Type B pancreatic cell (in vitro differentiated cells): Measurements from ENCODE around the gene MLX. TPM values are rescaled to one million over a fixed set of nuclear protein-coding genes. Genes with fewer than 3 reads are reported as not detected.
A peak's percentile ranks its signal among the peaks of the same experiment; 100 is the strongest.

Source experiments
- DNase-seq: peaks from one replicate; pipeline ENCODE4 v3.0.0; 2021; ENCODE audit warnings: mixed read lengths; ENCODE audit not compliant: unreplicated experiment; ENCODE audit errors: extremely low spot score
- H3K27ac Mint-ChIP-seq: 2 replicates; pipeline ENCODE4 v1.8.0; 2021; ENCODE audit warnings: mild to moderate bottlenecking, mixed read lengths
- H3K27me3 Mint-ChIP-seq: 2 replicates; pipeline ENCODE4 v1.8.0; 2021; ENCODE audit warnings: mixed read lengths
- H3K36me3 Mint-ChIP-seq: 2 replicates; pipeline ENCODE4 v1.8.0; 2021; ENCODE audit warnings: mixed read lengths
- H3K4me1 Mint-ChIP-seq: one replicate; pipeline ENCODE4 v1.8.0; 2021; ENCODE audit warnings: mixed read lengths; ENCODE audit not compliant: unreplicated experiment
- H3K4me3 Mint-ChIP-seq: 2 replicates; pipeline ENCODE4 v1.8.0; 2021; ENCODE audit warnings: mild to moderate bottlenecking, mixed read lengths
- H3K9me3 Mint-ChIP-seq: 2 replicates; pipeline ENCODE4 v1.8.0; 2021; ENCODE audit warnings: mixed read lengths
- total RNA-seq: library from RNA; stranded (reverse); gene quantifications from 2 replicates; pipeline ENCODE4 v1.2.1, GENCODE V29; 2021; ENCODE audit warnings: low replicate concordance
- TF ChIP-seq, protein P1 (sequence below): fragments of 200-600 bp; sonication (generic); conservative IDR thresholded peaks from 2 replicates; pipeline ENCODE4 v1.5.0; 2021; ENCODE audit warnings: antibody characterized with exemption, mild to moderate bottlenecking

The MLX gene
- total RNA-seq, 1 donor from 2014 or later, result 32.3 TPM

DNA sequence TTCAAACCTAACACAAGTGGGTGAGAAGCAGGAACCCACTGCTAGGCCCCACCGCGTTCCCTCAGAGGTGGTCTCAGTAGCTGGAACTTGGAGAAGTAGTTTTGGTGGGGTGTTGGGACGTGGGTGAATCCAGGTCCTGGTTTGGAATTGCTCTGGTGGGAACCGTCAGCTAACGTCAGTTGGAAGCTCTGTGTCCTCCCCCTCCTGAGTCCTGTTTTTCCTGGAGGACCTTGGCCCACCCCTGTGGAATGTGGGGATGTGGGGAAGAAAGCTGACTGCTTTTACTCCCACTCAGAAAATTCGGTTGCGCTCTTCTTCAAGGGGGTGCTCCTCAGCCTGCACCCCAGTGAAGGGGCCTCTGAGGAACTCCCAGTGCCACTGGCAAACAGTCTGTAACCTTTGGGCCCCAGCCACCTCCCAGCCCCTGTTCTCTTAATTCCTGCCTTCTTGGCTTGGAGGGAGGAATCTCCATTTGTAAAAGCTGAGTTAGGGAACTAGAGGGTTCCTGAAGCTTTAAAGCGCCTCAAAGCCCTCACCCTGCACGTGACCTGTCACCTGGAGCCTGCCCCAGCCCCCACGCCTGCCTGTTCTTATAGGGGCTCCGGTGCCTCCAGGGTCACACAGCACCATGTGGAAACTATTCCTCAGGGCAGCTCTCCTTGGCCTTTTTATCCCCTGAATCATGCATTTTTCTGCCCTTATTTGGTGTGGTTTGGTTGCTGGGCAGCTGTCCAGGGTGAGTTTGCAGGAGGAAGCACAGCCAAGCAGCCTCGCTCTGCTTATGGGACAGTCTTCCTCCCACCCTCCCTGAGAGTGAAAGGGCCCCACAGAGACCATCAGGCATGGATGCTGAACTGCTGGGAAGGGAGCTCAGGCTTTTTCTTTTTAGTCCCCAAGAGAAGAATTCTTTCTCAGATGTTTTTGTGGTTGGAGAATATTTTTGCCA, 47.1 kb upstream of the MLX start:
- peak overlapping the region; percentile 84 for H3K27ac Mint-ChIP-seq
- H3K36me3 Mint-ChIP-seq, result peaks cover 10% of the 10 kb centered on the region
- H3K4me1 Mint-ChIP-seq, result peaks cover 52% of the 10 kb centered on the region
- H3K4me3 Mint-ChIP-seq, result peak overlapping the region; percentile 49
- no peak for DNase-seq
- TF ChIP-seq, protein P1, sequence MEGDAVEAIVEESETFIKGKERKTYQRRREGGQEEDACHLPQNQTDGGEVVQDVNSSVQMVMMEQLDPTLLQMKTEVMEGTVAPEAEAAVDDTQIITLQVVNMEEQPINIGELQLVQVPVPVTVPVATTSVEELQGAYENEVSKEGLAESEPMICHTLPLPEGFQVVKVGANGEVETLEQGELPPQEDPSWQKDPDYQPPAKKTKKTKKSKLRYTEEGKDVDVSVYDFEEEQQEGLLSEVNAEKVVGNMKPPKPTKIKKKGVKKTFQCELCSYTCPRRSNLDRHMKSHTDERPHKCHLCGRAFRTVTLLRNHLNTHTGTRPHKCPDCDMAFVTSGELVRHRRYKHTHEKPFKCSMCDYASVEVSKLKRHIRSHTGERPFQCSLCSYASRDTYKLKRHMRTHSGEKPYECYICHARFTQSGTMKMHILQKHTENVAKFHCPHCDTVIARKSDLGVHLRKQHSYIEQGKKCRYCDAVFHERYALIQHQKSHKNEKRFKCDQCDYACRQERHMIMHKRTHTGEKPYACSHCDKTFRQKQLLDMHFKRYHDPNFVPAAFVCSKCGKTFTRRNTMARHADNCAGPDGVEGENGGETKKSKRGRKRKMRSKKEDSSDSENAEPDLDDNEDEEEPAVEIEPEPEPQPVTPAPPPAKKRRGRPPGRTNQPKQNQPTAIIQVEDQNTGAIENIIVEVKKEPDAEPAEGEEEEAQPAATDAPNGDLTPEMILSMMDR, result no peak
- no peaks in the 10 kb centered on the region for H3K27me3 Mint-ChIP-seq
- no peaks in the 10 kb centered on the region for H3K9me3 Mint-ChIP-seq

DNA sequence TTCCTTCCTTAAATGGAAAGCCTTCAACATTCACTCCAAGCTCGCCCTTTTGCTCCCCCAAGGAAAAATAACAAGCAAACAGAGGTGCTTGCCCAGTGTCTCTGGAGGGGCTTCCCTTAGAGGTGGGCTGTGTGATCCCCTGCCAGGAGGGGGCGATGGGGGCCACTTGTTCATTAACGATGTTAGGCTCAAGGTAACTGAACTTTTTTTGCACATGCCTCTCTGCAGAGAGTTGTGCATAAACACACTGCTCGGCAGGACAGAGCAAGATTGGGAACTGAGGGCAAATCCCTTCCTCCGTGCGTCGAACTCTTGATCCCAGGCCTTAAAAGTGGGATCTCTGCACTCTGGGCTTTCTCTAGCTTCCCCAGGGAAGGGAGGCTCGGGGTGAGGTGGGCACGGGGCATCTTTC, 46.4 kb upstream of the MLX start:
- DNase-seq, result no peak
- Mint-ChIP-seq H3K36me3 (peaks cover 11% of the 10 kb centered on the region), H3K27ac (peak overlapping the region; percentile 84), H3K9me3 (no peaks in the 10 kb centered on the region), H3K4me3 (peak overlapping the region; percentile 49), H3K27me3 (no peaks in the 10 kb centered on the region), H3K4me1 (peaks cover 52% of the 10 kb centered on the region)
- TF ChIP-seq, protein P1, result peak; percentile 57

DNA sequence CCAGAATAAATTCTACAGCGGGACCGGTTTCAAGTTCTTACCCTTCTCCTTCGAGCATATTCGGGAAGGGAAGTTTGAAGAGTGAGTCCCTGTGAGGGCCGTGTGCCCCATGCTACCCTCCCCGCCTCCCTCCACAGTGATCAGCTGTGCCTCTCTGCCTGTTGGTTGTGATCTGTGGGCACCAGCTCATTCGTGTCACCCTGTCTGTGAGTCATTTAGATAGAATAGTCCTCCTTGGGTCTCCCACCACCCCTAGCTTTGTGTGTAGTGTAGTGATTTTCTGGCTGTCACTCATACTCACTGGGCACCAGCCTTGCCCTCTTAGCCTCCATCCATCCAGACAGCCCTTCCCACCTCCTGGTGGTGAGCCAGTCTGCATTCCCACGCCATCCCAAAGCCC, 45.9 kb upstream of the MLX start:
- no peak for DNase-seq
- no peaks in the 10 kb centered on the region for H3K9me3 Mint-ChIP-seq
- peaks cover 11% of the 10 kb centered on the region for H3K36me3 Mint-ChIP-seq
- TF ChIP-seq, protein P1, result no peak
- peak overlapping the region; percentile 84 for H3K27ac Mint-ChIP-seq
- peak overlapping the region; percentile 49 for H3K4me3 Mint-ChIP-seq
- no peaks in the 10 kb centered on the region for H3K27me3 Mint-ChIP-seq
- peaks cover 52% of the 10 kb centered on the region for H3K4me1 Mint-ChIP-seq

DNA sequence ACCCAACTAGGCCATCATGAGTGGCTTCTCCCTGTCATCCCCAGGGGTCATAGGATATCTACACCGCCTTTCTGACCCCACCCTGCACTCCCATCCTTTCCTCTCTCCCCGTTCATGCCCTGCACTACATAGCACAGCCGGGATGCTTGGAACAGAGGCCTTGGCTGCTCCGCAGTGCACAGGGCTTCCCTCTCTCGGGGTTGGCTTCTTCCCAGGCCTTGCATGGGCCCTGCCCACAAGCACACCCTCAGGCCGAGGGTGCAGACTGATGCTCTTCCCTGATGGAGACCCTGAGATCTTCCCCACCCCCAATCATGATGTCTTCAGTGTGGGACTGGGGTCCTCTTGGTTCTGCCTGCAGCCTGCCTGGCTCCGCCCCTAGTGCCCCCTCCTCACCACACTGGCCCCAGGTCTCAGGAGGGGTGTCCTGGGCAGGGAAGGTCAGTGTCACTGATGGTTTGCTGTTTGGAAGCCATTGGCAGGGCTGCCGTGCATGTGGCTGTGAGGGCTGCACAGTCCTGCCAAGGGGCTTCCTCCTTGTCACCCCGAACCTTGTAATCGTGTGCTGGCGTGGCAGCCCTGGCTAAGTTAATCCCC, 45.1 kb upstream of the MLX start:
- Mint-ChIP-seq H3K36me3 (peaks cover 11% of the 10 kb centered on the region), H3K4me1 (peaks cover 52% of the 10 kb centered on the region), H3K27ac (peak overlapping the region; percentile 84), H3K9me3 (no peaks in the 10 kb centered on the region), H3K4me3 (no peak overlapping the region), H3K27me3 (no peaks in the 10 kb centered on the region)
- TF ChIP-seq, protein P1, result no peak
- DNase-seq, result no peak

DNA sequence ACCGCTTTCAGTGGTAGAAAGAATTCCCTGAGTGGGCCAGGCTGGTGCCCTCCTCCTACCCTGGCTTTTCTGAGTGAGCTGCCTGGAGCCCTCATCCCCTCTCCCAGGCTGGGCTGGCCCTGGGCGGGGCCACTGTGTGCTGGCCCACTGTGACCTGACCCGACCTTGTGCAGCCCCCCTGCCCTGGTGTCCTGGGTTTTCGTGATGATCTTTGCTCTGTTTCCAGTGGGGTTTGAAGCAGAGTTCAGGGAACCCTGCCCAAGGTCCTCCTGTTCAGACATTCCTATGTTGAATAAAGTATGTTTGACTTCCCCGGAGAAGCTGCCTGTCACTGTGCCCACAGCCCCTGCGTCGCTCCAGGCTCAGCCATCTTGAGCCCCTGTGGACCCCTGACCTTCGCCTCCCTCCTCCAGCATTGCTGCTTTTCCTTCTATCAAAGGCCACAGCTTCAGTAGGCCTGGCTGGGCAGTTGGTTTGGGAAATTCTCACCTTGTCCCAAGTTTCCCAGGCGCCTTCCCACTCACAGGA, 44.6 kb upstream of the MLX start:
- Mint-ChIP-seq H3K27ac (peak overlapping the region; percentile 67), H3K36me3 (peaks cover 11% of the 10 kb centered on the region), H3K4me3 (peak overlapping the region; percentile 23), H3K9me3 (no peaks in the 10 kb centered on the region), H3K4me1 (peaks cover 56% of the 10 kb centered on the region), H3K27me3 (no peaks in the 10 kb centered on the region)
- TF ChIP-seq, protein P1, result no peak
- no peak for DNase-seq
